ENCODE results near the gene ANTXRL.
"Not testable (repeated sequence)": the region's sequence is repeated elsewhere in the genome, so short reads cannot be mapped to it uniquely, and the experiment has no call there.

GRCh38 chr10:46271795-46272499 lies 14.8 kb upstream of the ANTXRL start:
- TF ChIP-seq, protein P1, sequence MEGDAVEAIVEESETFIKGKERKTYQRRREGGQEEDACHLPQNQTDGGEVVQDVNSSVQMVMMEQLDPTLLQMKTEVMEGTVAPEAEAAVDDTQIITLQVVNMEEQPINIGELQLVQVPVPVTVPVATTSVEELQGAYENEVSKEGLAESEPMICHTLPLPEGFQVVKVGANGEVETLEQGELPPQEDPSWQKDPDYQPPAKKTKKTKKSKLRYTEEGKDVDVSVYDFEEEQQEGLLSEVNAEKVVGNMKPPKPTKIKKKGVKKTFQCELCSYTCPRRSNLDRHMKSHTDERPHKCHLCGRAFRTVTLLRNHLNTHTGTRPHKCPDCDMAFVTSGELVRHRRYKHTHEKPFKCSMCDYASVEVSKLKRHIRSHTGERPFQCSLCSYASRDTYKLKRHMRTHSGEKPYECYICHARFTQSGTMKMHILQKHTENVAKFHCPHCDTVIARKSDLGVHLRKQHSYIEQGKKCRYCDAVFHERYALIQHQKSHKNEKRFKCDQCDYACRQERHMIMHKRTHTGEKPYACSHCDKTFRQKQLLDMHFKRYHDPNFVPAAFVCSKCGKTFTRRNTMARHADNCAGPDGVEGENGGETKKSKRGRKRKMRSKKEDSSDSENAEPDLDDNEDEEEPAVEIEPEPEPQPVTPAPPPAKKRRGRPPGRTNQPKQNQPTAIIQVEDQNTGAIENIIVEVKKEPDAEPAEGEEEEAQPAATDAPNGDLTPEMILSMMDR (conservative IDR thresholded peaks at IDR 0.05; ENCODE audit: low read length): not testable (repeated sequence)
- not testable (repeated sequence) for TF ChIP-seq EZH2phosphoT487 (IDR thresholded peaks at IDR 0.05; ENCODE audit: borderline replicate concordance, low read depth, low read length)
